ENCODE measurements around the gene SMOC1.

Gene SMOC1

GRCh38 chr14:69951935-69952334, 72.7 kb downstream of the SMOC1 start:
- Histone ChIP-seq H3K79me2 (ENCODE audit: low read length) (no peaks in the 10 kb centered on the region), H3K36me3 (replicated peaks; ENCODE audit: low read depth, low read length) (no peaks in the 10 kb centered on the region), H3K9me3 (ENCODE audit: insufficient read depth, low read length) (no peaks in the 10 kb centered on the region), H3K4me2 (ENCODE audit: low read length) (no peak overlapping the region), H3K27me3 (ENCODE audit: low read depth, low read length) (peaks cover 15% of the 10 kb centered on the region), H2AFZ (ENCODE audit: low read depth, low read length) (no peak overlapping the region), H4K20me1 (ENCODE audit: insufficient read depth, low read length) (no peaks in the 10 kb centered on the region), H3K27ac (ENCODE audit: low read length) (no peak overlapping the region), H3K9ac (ENCODE audit: low read length) (no peak overlapping the region), H3K4me1 (ENCODE audit: low read length) (no peaks in the 10 kb centered on the region), H3K4me3 (ENCODE audit: low read length) (no peak overlapping the region)
- TF ChIP-seq EZH2phosphoT487 (IDR thresholded peaks at IDR 0.05; ENCODE audit: low read depth), result no peak
- TF ChIP-seq CTCF (IDR thresholded peaks at IDR 0.05; ENCODE audit: low read depth, low read length), result no peak

GRCh38 chr14:69953266-69953915, 74.2 kb downstream of the SMOC1 start:
- Histone ChIP-seq H3K4me1 (ENCODE audit: low read length) (no peaks in the 10 kb centered on the region), H2AFZ (ENCODE audit: low read depth, low read length) (no peak overlapping the region), H3K27ac (ENCODE audit: low read length) (no peak overlapping the region), H3K79me2 (ENCODE audit: low read length) (no peaks in the 10 kb centered on the region), H3K9me3 (ENCODE audit: insufficient read depth, low read length) (no peaks in the 10 kb centered on the region), H3K4me2 (ENCODE audit: low read length) (no peak overlapping the region), H3K4me3 (ENCODE audit: low read length) (no peak overlapping the region), H3K9ac (ENCODE audit: low read length) (no peak overlapping the region), H4K20me1 (ENCODE audit: insufficient read depth, low read length) (no peaks in the 10 kb centered on the region), H3K36me3 (replicated peaks; ENCODE audit: low read depth, low read length) (no peaks in the 10 kb centered on the region), H3K27me3 (ENCODE audit: low read depth, low read length) (peaks cover 19% of the 10 kb centered on the region)
- no peak for TF ChIP-seq CTCF (IDR thresholded peaks at IDR 0.05; ENCODE audit: low read depth, low read length)
- no peak for TF ChIP-seq EZH2phosphoT487 (IDR thresholded peaks at IDR 0.05; ENCODE audit: low read depth)

- H2AFZ ChIP-seq (ENCODE audit: low read depth, low read length), result no peak overlapping the region
- H3K36me3 ChIP-seq (replicated peaks; ENCODE audit: low read depth, low read length), result no peaks in the 10 kb centered on the region
- H3K9me3 ChIP-seq (ENCODE audit: insufficient read depth, low read length), result no peaks in the 10 kb centered on the region
- no peak overlapping the region for H3K4me2 ChIP-seq (ENCODE audit: low read length)
- H3K27me3 ChIP-seq (ENCODE audit: low read depth, low read length), result peaks cover 19% of the 10 kb centered on the region
- H3K4me1 ChIP-seq (ENCODE audit: low read length), result no peaks in the 10 kb centered on the region
- TF ChIP-seq CTCF (IDR thresholded peaks at IDR 0.05; ENCODE audit: low read depth, low read length) (no peak), EZH2phosphoT487 (IDR thresholded peaks at IDR 0.05; ENCODE audit: low read depth) (no peak)
- no peaks in the 10 kb centered on the region for H4K20me1 ChIP-seq (ENCODE audit: insufficient read depth, low read length)
- H3K4me3 ChIP-seq (ENCODE audit: low read length), result no peak overlapping the region
- no peaks in the 10 kb centered on the region for H3K79me2 ChIP-seq (ENCODE audit: low read length)
- H3K9ac ChIP-seq (ENCODE audit: low read length), result no peak overlapping the region
- no peak overlapping the region for H3K27ac ChIP-seq (ENCODE audit: low read length)
Observed at GRCh38 chr14:69955855-69956845, 76.9 kb downstream of the SMOC1 start.

GRCh38 chr14:69956970-69957369, 77.8 kb downstream of the SMOC1 start:
- Histone ChIP-seq H3K36me3 (replicated peaks; ENCODE audit: low read depth, low read length) (no peaks in the 10 kb centered on the region), H4K20me1 (ENCODE audit: insufficient read depth, low read length) (no peaks in the 10 kb centered on the region), H3K27ac (ENCODE audit: low read length) (no peak overlapping the region), H3K9ac (ENCODE audit: low read length) (no peak overlapping the region), H2AFZ (ENCODE audit: low read depth, low read length) (no peak overlapping the region), H3K79me2 (ENCODE audit: low read length) (no peaks in the 10 kb centered on the region), H3K27me3 (ENCODE audit: low read depth, low read length) (peaks cover 19% of the 10 kb centered on the region), H3K4me1 (ENCODE audit: low read length) (no peaks in the 10 kb centered on the region), H3K4me2 (ENCODE audit: low read length) (no peak overlapping the region), H3K9me3 (ENCODE audit: insufficient read depth, low read length) (no peaks in the 10 kb centered on the region), H3K4me3 (ENCODE audit: low read length) (no peak overlapping the region)
- no peak for TF ChIP-seq CTCF (IDR thresholded peaks at IDR 0.05; ENCODE audit: low read depth, low read length)
- no peak for TF ChIP-seq EZH2phosphoT487 (IDR thresholded peaks at IDR 0.05; ENCODE audit: low read depth)
